SK-N-DZ (cell line): ENCODE data around the gene CES2.
"Not testable (repeated sequence)": the region's sequence is repeated elsewhere in the genome, so short reads cannot be mapped to it uniquely, and the experiment has no call there.

Experiments used
- DNase-seq: peaks from one replicate; pipeline ENCODE4 v3.0.0-alpha.2; 2015; ENCODE audit warnings: low spot score

CES2 gene

GRCh38 chr16:66953462-66954096, 18.3 kb downstream of the CES2 start:
- DNase-seq: no peak

GRCh38 chr16:66954097-66954659, 18.9 kb downstream of the CES2 start:
- peak; percentile 80 for DNase-seq

GRCh38 chr16:66955363-66956153, 20.2 kb downstream of the CES2 start:
- DNase-seq: not testable (repeated sequence)

GRCh38 chr16:66956154-66956457, 20.8 kb downstream of the CES2 start:
- not testable (repeated sequence) for DNase-seq

GRCh38 chr16:66958857-66959703, 23.8 kb downstream of the CES2 start:
- no peak for DNase-seq

GRCh38 chr16:66959704-66960161, 24.4 kb downstream of the CES2 start:
- DNase-seq: no peak

DNA sequence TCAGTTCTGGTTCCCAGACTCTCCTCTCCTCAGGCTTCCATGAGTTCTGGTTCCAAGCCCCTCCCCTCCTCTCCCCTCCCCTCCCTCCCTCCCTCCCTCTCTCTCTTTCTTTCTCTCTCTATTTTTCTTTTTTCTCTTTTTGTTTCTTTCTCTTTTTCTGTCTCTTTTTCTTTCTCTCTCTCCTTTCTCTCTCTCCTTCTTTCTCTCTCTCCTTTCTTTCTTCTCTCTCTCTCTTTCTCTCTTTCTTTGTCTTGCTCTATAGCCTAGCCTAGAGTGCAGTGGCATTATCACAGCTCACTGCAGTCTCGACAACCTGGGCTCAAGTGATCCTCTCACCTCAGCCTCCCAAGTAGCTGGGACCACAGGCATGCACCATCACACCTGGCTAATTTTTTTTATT, 25.0 kb downstream of the CES2 start:
- DNase-seq: no peak

DNA sequence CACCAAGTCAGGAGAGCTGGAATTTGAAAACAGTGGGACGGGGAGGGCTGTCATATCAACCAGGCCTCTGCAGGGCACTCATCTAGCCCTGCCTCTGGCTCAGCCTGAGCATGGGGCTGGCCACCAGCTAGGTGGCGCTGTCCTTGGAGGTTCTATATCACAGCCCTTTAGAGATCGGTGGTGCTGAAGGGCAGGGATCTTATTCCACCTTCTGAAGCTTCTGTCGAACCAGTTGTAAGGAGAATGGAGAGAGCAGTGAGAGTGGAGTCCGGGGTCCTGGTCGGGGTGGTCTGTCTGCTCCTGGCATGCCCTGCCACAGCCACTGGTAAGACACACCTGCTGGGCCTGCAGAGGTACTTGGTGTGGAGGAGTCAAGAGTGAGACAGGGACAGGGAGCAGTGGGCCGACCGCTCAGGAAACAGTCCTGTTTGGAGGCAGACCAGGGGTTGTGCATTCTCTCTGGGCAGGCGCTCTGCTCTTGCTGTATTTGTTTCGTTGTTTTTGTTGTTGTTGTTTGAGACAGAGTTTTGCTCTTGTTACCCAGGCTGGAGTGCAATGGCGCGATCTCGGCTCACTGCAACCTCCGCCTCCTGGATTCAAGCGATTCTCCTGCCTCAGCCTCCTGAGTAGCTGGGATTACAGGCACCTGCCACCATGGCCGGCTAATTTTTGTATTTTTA, 25.9 kb downstream of the CES2 start, which contains the start of gene CES3:
CES3 (plus strand) TSS at position 202 of the 680 bp plus-strand sequence; CDS start at position 244, 42 bp downstream.
- DNase-seq: peak; percentile 86

- DNase-seq: no peak
These were observed 26.6 kb downstream of the CES2 start for GRCh38 chr16:66961914-66962313.

DNA sequence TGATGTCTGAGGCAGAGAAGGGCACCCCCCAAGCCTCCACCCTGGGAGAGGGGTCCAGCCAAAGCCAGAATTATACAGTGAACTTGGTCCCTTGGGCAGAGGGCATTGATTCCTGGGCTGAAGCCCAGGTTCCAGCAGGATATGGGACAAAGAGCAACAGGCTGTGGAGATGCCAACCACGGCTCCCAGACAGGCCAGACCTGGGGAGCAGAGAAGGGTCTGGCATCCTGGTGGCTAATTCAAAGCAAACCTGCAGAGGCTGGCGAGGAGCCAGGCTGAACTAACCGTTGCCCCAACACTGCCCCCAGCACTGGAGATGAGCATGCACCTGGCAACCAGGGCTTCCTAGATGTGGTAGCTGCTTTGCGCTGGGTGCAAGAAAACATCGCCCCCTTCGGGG, 28.7 kb downstream of the CES2 start:
- DNase-seq: no peak

DNA sequence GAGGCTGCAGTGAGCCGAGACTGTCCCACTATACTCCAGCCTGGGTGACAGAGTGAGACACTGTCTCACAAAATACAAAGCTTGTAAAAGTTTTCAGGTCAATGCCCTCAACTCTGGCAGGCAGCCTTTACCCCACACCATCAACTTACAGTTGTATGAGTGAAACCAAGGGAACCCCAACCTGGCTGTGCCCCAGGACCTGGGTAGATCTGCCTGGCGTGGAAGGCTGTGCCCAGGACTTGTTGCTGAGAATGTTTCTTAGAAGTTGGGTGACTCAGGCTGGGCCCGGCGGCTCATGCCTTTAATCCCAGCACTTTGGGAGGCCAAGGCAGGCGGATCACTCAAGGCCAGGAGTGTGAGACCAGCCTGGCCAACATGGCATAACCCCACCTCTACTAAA, 33.5 kb downstream of the CES2 start:
- no peak for DNase-seq

DNA sequence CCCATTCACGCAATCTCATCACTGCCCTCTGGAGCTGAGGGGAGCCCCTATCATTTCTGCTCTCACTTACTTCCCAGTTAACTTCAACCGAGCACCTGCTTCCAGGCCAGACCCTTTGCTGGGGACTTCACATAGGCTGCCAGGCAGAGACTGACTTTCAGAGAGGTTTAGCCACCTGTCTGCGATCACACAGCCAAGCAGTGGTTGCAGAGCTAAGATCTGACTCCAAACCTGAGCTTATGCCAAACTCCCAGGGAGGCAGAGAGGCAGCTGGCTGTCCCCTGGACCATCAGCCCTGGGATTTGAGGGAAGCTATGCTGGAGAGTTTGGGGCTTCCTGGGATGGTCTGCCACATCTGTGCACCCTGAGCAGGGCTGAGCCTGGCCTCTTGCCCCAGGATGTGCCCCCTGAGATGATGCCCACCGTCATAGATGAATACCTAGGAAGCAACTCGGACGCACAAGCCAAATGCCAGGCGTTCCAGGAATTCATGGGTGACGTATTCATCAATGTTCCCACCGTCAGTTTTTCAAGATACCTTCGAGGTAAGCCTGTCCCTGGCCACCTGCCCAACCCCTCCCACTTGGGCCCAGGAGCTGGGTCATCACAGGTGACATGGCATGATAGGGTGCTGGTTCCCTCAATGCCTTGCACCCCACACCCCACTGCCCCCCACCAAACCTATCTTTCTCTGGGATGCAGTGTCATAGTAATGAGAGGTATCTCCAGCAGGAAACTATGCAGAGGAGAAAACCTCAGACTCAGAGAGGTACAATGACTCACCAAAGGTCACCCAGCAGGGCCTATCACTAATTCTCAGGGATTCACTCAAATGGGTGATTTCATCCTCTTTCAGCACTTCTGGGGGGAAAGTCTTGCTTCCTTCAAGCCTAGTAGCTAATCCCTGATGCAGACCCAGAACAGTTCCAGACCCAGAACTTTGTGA, 35.7 kb downstream of the CES2 start:
- no peak for DNase-seq

DNA sequence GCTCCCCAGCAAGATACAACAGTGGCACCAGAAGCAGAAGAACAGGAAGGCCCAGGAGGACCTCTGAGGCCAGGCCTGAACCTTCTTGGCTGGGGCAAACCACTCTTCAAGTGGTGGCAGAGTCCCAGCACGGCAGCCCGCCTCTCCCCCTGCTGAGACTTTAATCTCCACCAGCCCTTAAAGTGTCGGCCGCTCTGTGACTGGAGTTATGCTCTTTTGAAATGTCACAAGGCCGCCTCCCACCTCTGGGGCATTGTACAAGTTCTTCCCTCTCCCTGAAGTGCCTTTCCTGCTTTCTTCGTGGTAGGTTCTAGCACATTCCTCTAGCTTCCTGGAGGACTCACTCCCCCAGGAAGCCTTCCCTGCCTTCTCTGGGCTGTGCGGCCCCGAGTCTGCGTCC, 37.7 kb downstream of the CES2 start:
- no peak for DNase-seq

DNA sequence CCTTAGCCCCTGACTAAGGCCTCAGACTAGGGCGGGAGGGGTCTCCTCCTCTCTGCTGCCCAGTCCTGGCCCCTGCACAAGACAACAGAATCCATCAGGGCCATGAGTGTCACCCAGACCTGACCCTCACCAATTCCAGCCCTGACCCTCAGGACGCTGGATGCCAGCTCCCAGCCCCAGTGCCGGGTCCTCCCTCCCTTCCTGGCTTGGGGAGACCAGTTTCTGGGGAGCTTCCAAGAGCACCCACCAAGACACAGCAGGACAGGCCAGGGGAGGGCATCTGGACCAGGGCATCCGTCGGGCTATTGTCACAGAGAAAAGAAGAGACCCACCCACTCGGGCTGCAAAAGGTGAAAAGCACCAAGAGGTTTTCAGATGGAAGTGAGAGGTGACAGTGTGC, 38.4 kb downstream of the CES2 start:
- DNase-seq: no peak

- not testable (repeated sequence) for DNase-seq
These were observed 39.0 kb downstream of the CES2 start for GRCh38 chr16:66974156-66974931.

DNA sequence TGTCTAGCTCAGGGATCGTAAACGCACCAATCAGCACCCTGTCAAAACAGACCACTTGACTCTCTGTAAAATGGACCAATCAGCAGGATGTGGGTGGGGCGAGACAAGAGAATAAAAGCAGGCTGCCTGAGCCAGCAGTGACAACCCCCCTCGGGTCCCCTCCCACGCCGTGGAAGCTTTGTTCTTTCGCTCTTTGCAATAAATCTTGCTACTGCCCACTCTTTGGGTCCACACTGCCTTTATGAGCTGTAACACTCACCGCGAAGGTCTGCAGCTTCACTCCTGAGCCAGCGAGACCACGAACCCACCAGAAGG, 39.6 kb downstream of the CES2 start:
- DNase-seq: not testable (repeated sequence)

DNA sequence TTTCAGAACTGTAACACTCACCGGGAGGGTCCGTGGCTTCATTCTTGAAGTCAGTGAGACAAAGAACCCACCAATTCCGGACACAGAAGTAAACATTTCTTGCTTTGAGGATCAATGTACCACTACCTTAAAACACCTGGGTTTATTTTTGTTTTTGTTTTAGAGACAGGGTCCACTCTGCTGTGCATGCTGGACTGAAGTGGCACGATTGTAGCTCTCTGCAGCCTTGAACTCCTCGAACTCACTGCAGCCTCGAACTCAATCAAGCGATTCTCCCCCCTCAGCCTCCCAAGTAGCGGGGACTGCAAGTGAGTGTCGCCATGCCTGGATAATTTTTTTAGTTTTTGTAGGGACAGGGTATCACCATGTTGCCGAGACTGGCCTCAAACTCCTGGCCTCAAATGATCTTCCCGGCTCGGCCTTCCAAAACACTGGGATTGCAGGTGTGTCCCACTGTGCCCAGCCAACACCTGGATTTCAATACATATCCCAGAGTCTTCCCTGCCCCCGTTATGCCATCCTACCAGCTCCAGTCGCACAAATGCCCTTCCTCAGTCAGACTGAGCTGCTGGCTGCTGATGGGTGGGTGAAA, 40.1 kb downstream of the CES2 start:
- DNase-seq: no peak

DNA sequence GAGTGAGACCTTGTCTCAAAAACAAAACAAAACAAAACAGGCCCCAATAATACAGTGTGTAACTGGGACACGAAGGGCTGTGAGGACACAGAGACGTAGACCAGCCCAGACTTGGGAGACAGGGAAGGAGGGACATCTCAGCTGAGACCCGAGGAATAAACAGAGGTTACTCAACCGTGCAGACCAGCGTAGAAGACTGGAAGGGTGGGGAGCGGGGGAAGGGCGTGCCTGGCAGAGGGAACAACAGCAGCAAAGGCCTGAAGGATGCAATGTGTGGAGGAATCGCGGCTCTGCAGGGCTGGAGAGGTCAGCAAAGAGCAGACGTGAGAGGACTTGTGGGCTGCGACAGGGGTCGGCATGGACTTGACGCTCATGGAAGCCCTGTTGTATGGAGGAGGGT, 41.4 kb downstream of the CES2 start:
- peak; percentile 23 for DNase-seq
